Caco-2 (cell line): ENCODE data around the gene TBC1D8. TPM values are rescaled to one million over a fixed set of nuclear protein-coding genes. Genes with fewer than 3 reads are reported as not detected.

Source experiments
- BruUV-seq: library from RNA; stranded (reverse); fragments of 400-500 nt; replicated peaks from 2 replicates; lab custom pipeline; 2021; lab: Mats Ljungman, UMichigan
- CTCF ChIA-PET: fragments of 300-600 bp; sonication (Branson Sonifier 250); formaldehyde crosslinking; loops from one replicate; lab custom pipeline; 2022; ENCODE audit warnings: antibody characterized with exemption; lab: Charles Lee
- POLR2A ChIA-PET: fragments of 300-600 bp; sonication (Branson Sonifier 250); formaldehyde crosslinking; loops from one replicate; lab custom pipeline; 2022; ENCODE audit warnings: antibody characterized with exemption; lab: Charles Lee
- DNase-seq, 2 experiments: peaks; one replicate each; pipeline versions ENCODE4 v3.0.0 to v3.0.0-alpha.2; 2020 to 2022
- H3K27me3 ChIP-seq: replicated peaks from 2 replicates; pipeline ENCODE4 v1.6.0; 2011; ENCODE audit warnings: low read length; ENCODE audit not compliant: control insufficient read depth, insufficient read depth
- H3K36me3 ChIP-seq: 2 replicates; pipeline ENCODE4 v1.5.1; 2011; ENCODE audit warnings: low read length; ENCODE audit not compliant: control insufficient read depth, insufficient read depth
- H3K4me1 ChIP-seq: fragments of 250-450 bp; sonication (Bioruptor Pico); 2 replicates; pipeline ENCODE4 v1.5.1; 2020; ENCODE audit warnings: mild to moderate bottlenecking
- H3K4me3 ChIP-seq: 2 replicates; pipeline ENCODE4 v1.5.1; 2011; ENCODE audit warnings: low read depth, mild to moderate bottlenecking, control low read depth, low read length
- H3K9me3 ChIP-seq: fragments of 250-450 bp; sonication (Bioruptor Pico); 2 replicates; pipeline ENCODE4 v1.5.1; 2020; ENCODE audit warnings: mild to moderate bottlenecking, moderate library complexity
- H3K27ac Mint-ChIP-seq: one replicate; pipeline ENCODE4 v1.8.0; 2022; ENCODE audit warnings: mixed read lengths; ENCODE audit not compliant: unreplicated experiment
- H3K27me3 Mint-ChIP-seq: one replicate; pipeline ENCODE4 v1.8.0; 2022; ENCODE audit warnings: mixed read lengths; ENCODE audit not compliant: insufficient read depth, unreplicated experiment
- H3K36me3 Mint-ChIP-seq: one replicate; pipeline ENCODE4 v1.8.0; 2022; ENCODE audit warnings: mild to moderate bottlenecking, mixed read lengths; ENCODE audit not compliant: insufficient read depth, unreplicated experiment
- H3K4me1 Mint-ChIP-seq: one replicate; pipeline ENCODE4 v1.8.0; 2022; ENCODE audit warnings: low read depth, mixed read lengths; ENCODE audit not compliant: unreplicated experiment
- H3K4me3 Mint-ChIP-seq: one replicate; pipeline ENCODE4 v1.8.0; 2022; ENCODE audit warnings: mild to moderate bottlenecking, moderate library complexity, mixed read lengths; ENCODE audit not compliant: unreplicated experiment
- H3K9me3 Mint-ChIP-seq: one replicate; pipeline ENCODE4 v1.8.0; 2022; ENCODE audit warnings: mixed read lengths; ENCODE audit not compliant: unreplicated experiment
- intact Hi-C: fragments of 100-400 bp; cut with micrococcal nuclease; formaldehyde crosslinking; loops from one replicate; pipeline ENCODE4 v1.10.0; 2022; ENCODE audit not compliant: unreplicated experiment
- total RNA-seq: library from RNA; stranded (reverse); gene quantifications from 2 replicates; pipeline ENCODE4 v1.2.3, GENCODE V29; 2022
- TF ChIP-seq, protein P1 (sequence below), 2 experiments: fragments of 200-600 bp in 1 of 2; IDR thresholded peaks; 1 replicate in 1 of 2; 2 replicates in 1 of 2; pipeline versions ENCODE4 v1.5.1 to v1.8.0; 2011 to 2022; ENCODE audit warnings: antibody characterized with exemption in 1 of 2, control low read depth in 1 of 2, inconsistent platforms in 1 of 2, low read depth in 1 of 2, low read length in 1 of 2, mild to moderate bottlenecking in 1 of 2, moderate library complexity in 1 of 2; ENCODE audit not compliant: insufficient read depth in 1 of 2, severe bottlenecking in 1 of 2, unreplicated experiment in 1 of 2

TBC1D8 gene
- total RNA-seq, 1 experiment from 2014 or later = 29.5 TPM

DNA sequence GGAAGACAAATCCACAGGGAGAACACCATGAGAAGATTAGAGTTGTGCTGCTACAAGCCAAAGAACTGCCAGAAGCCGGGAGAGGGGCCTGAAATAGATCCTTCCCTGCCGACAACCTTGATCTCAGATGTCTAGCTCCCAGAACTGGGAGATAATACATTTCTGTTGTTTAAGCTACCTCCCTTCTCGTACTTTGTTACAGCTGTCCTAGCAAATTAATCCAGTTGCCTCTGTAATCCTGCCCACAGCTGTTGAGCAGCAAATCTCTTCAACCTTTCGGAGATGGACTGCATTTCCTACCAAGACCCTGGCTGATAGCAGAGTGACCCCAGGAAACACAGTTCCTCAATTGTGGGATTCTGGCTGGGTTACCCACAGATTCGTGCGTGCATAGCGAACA lies 2.6 kb upstream of the TBC1D8 start:
- TF ChIP-seq, protein P1, sequence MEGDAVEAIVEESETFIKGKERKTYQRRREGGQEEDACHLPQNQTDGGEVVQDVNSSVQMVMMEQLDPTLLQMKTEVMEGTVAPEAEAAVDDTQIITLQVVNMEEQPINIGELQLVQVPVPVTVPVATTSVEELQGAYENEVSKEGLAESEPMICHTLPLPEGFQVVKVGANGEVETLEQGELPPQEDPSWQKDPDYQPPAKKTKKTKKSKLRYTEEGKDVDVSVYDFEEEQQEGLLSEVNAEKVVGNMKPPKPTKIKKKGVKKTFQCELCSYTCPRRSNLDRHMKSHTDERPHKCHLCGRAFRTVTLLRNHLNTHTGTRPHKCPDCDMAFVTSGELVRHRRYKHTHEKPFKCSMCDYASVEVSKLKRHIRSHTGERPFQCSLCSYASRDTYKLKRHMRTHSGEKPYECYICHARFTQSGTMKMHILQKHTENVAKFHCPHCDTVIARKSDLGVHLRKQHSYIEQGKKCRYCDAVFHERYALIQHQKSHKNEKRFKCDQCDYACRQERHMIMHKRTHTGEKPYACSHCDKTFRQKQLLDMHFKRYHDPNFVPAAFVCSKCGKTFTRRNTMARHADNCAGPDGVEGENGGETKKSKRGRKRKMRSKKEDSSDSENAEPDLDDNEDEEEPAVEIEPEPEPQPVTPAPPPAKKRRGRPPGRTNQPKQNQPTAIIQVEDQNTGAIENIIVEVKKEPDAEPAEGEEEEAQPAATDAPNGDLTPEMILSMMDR (IDR thresholded peaks at IDR 0.05; ENCODE audit: insufficient read depth in 1 of 2, low read depth in 1 of 2, low read length in 1 of 2, severe bottlenecking in 1 of 2, unreplicated experiment in 1 of 2) = no peak
- peaks cover 4% of the 10 kb centered on the region for H3K36me3 Mint-ChIP-seq
- POLR2A ChIA-PET = interaction anchor here (0.8 kb wide), 1 partner anchor 11 kb away, joined by 3 read pairs; no protein-coding TSS in a partner anchor
- Histone ChIP-seq H3K36me3 (no peaks in the 10 kb centered on the region), H3K9me3 (no peaks in the 10 kb centered on the region), H3K4me3 (no peak overlapping the region), H3K27me3 (no peaks in the 10 kb centered on the region), H3K4me1 (peaks cover 15% of the 10 kb centered on the region)
- BruUV-seq = no TSS peak
- CTCF ChIA-PET = interaction anchor here (0.9 to 2.1 kb wide), 3 partner anchors 117 to 146 kb away, joined by 3 to 32 read pairs (median 26); no protein-coding TSS in a partner anchor
- H3K27ac Mint-ChIP-seq = no peak overlapping the region
- no peaks in the 10 kb centered on the region for H3K27me3 Mint-ChIP-seq
- peaks cover 27% of the 10 kb centered on the region for H3K4me1 Mint-ChIP-seq
- intact Hi-C loops = loop anchor here (1.0 to 5.0 kb wide), 2 partner anchors 52 to 546 kb away; no protein-coding TSS in a partner anchor
- H3K9me3 Mint-ChIP-seq = no peaks in the 10 kb centered on the region
- DNase-seq = no peak
- H3K4me3 Mint-ChIP-seq = no peak overlapping the region

DNA sequence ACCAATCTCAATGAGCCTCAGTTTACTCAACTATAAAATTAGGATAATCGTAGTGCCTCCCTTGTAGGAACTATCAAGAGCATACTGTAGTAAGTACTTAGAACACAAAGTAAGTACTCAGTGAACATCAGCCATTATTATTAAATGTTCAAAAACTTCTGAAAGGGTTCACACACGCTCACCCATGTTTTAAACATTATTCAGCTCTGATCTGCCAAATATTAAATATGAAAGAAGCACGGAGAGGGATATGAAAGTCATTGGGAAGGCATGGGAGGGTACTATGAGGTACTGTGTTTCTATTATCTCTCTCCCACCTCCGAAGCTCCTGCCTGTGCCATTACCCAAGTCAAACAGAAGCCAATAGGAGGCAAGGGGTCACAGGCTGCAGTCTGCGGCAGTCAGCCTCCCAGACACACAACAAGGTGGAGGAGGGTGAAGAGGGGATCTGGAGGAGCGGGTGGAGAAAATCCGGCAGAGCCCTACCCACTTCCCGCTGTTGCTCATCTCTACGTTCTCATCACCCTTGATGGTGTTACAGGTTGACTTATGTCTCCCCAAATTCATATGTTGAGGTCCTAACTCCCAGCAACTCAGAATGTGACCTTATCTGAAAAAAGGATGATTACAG lies 2.0 kb upstream of the TBC1D8 start:
- DNase-seq = no peak
- Mint-ChIP-seq H3K4me3 (no peak overlapping the region), H3K27me3 (no peaks in the 10 kb centered on the region), H3K9me3 (no peaks in the 10 kb centered on the region), H3K4me1 (peaks cover 33% of the 10 kb centered on the region), H3K27ac (no peak overlapping the region), H3K36me3 (peaks cover 4% of the 10 kb centered on the region)
- no peaks in the 10 kb centered on the region for H3K9me3 ChIP-seq
- ChIA-PET CTCF (interaction anchor here (0.6 to 2.1 kb wide), 10 partner anchors 52 to 1090 kb away, joined by 3 to 32 read pairs (median 4); no protein-coding TSS in a partner anchor), POLR2A (interaction anchor here (1.4 kb wide), 1 partner anchor 151 kb away, joined by 3 read pairs; the partner anchor contains the start of gene RPL31)
- no peak overlapping the region for H3K4me3 ChIP-seq
- H3K36me3 ChIP-seq = no peaks in the 10 kb centered on the region
- intact Hi-C loops = loop anchor here (1.0 to 5.0 kb wide), 2 partner anchors 52 to 546 kb away; no protein-coding TSS in a partner anchor
- H3K4me1 ChIP-seq = peaks cover 15% of the 10 kb centered on the region
- no TSS peak for BruUV-seq
- no peaks in the 10 kb centered on the region for H3K27me3 ChIP-seq
- TF ChIP-seq, protein P1 (IDR thresholded peaks at IDR 0.05; ENCODE audit: insufficient read depth in 1 of 2, low read depth in 1 of 2, low read length in 1 of 2, severe bottlenecking in 1 of 2, unreplicated experiment in 1 of 2) = no peak

DNA sequence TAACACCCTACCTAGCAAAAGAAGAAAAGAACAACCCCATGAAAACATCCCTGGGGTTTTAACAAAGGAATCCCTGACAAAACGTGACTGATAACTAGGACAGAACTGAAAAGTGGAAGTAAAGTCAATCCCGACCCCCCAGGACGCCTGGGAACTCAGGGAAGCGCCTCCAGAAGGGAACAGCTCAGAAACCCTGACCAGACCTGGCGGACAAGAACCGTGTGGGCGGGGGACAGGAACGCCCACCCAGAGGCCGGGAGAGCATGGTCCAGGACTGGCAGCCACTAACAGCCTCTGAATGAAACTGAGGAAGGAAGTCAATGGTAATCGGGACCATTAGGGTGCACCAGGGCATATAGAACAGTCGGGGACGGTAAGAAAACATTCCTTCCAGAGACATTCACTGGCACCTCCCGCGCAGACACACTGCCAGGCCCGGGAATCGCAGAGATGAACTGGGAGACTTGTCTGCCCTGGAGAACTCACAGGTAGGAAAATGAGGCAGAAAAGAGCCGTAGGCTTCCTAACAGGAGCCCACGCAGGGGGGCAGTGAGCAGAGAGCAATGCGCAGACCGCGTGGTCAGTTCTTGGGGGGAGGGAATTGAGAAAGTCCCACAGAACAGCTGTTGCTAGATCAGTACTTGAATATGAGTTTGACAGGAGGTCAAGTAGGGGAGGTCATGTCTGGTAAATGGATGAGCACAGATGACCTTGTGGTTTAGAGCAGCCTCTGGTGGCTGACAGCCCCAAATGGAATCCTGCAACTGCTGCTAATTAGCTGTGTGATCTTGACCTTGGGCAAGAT lies 1.3 kb upstream of the TBC1D8 start:
- peaks cover 4% of the 10 kb centered on the region for H3K36me3 Mint-ChIP-seq
- TF ChIP-seq, protein P1 (IDR thresholded peaks at IDR 0.05; ENCODE audit: insufficient read depth in 1 of 2, low read depth in 1 of 2, low read length in 1 of 2, severe bottlenecking in 1 of 2, unreplicated experiment in 1 of 2) = peak; percentile 56 to 90
- intact Hi-C loops = loop anchor here (1.0 to 5.0 kb wide), 4 partner anchors 53 to 545 kb away; no protein-coding TSS in a partner anchor
- ChIA-PET CTCF (interaction anchor here (0.6 to 2.1 kb wide), 11 partner anchors 36 to 1091 kb away, joined by 3 to 32 read pairs (median 4); no protein-coding TSS in a partner anchor), POLR2A (interaction anchor here (1.4 kb wide), 1 partner anchor 151 kb away, joined by 3 read pairs; the partner anchor contains the start of gene RPL31)
- H3K27ac Mint-ChIP-seq = no peak overlapping the region
- H3K4me3 ChIP-seq = peak overlapping the region; percentile 68
- H3K27me3 ChIP-seq = no peaks in the 10 kb centered on the region
- no peaks in the 10 kb centered on the region for H3K9me3 Mint-ChIP-seq
- H3K36me3 ChIP-seq = no peaks in the 10 kb centered on the region
- no peaks in the 10 kb centered on the region for H3K9me3 ChIP-seq
- H3K4me1 Mint-ChIP-seq = peaks cover 35% of the 10 kb centered on the region
- BruUV-seq = no TSS peak
- peaks cover 15% of the 10 kb centered on the region for H3K4me1 ChIP-seq
- no peaks in the 10 kb centered on the region for H3K27me3 Mint-ChIP-seq
- DNase-seq = peak; percentile 53 to 62
- H3K4me3 Mint-ChIP-seq = peak overlapping the region; percentile 57
